Measurements from ENCODE around the gene PUS3. TPM values are rescaled to one million over a fixed set of nuclear protein-coding genes. Genes with fewer than 3 reads are reported as not detected.
"Not testable (repeated sequence)": the region's sequence is repeated elsewhere in the genome, so short reads cannot be mapped to it uniquely, and the experiment has no call there.

Gene PUS3
- total RNA-seq, 1 donor from 2014 or later: 13.4 TPM

GRCh38 chr11:125918140-125918840 is 15.3 kb upstream of the PUS3 start:
- no peak for DNase-seq

- DNase-seq: no peak
These were observed 13.8 kb upstream of the PUS3 start for GRCh38 chr11:125916683-125917347.

- not testable (repeated sequence) for DNase-seq
These were observed 11.6 kb upstream of the PUS3 start for GRCh38 chr11:125914601-125915000.

GRCh38 chr11:125910226-125910849 is 7.3 kb upstream of the PUS3 start:
- DNase-seq: no peak

GRCh38 chr11:125904678-125905077 is 1.7 kb upstream of the PUS3 start:
- DNase-seq: no peak

- no peak for DNase-seq
These were observed 979 bp upstream of the PUS3 start, which contains the start of gene DDX25 for GRCh38 chr11:125903711-125904659. Gene DDX25, plus strand, starts transcription at chr11:125904508. Its CDS starts 10 bp downstream, at chr11:125904518.

- no peak for DNase-seq
These were observed 604 bp downstream of the PUS3 start for GRCh38 chr11:125902277-125902926.

- DNase-seq: no peak
These were observed 1.1 kb downstream of the PUS3 start for GRCh38 chr11:125901872-125902271.

GRCh38 chr11:125892994-125893393 is 10.0 kb downstream of the PUS3 start:
- no peak for DNase-seq

- no peak for DNase-seq
These were observed 10.9 kb downstream of the PUS3 start for GRCh38 chr11:125892071-125892470.

GRCh38 chr11:125890447-125891100 is 12.4 kb downstream of the PUS3 start:
- DNase-seq: peak; percentile 30

- peak; percentile 98 for DNase-seq
These were observed 15.4 kb downstream of the PUS3 start, which contains the start of gene HYLS1 for GRCh38 chr11:125887373-125888324. Gene HYLS1, plus strand, starts transcription at chr11:125887668. Its CDS starts 11,701 bp downstream, at chr11:125899369.

- peak; percentile 56 for DNase-seq
These were observed 16.0 kb downstream of the PUS3 start for GRCh38 chr11:125886997-125887372.

GRCh38 chr11:125883375-125883774 is 19.6 kb downstream of the PUS3 start:
- peak; percentile 20 for DNase-seq

GRCh38 chr11:125881291-125881690 is 21.7 kb downstream of the PUS3 start:
- DNase-seq: no peak

GRCh38 chr11:125874556-125875124 is 28.4 kb downstream of the PUS3 start:
- peak; percentile 84 for DNase-seq

- no peak for DNase-seq
These were observed 29.0 kb downstream of the PUS3 start for GRCh38 chr11:125873881-125874555.

- no peak for DNase-seq
These were observed 30.9 kb downstream of the PUS3 start for GRCh38 chr11:125872138-125872491.

Measured in dermis blood vessel endothelial cell (primary cell).